Right lobe of liver (tissue), 6 donors: Measurements from ENCODE around the gene TMEM179. TPM values are rescaled to one million over a fixed set of nuclear protein-coding genes. Genes with fewer than 3 reads are reported as not detected.
A peak's percentile ranks its signal among the peaks of the same experiment; 100 is the strongest.

Experiments used
- ATAC-seq, 4 donors: fragments of 200-7000 bp; cut with Tn5 transposase; one replicate each; pipeline ENCODE4 v1.9.1; 2020; ENCODE audit warnings: mild to moderate bottlenecking in 4 of 4, moderate library complexity in 4 of 4
- DNase-seq, 3 donors: peaks; one replicate each; pipeline ENCODE4 v3.0.0-alpha.2; 2020
- H3K27ac ChIP-seq, 3 donors: fragments of 200-600 bp; one replicate each; pipeline ENCODE4 v1.8.0; 2022
- H3K27me3 ChIP-seq, 2 donors: fragments of 200-600 bp; one replicate each; pipeline ENCODE4 v1.8.0; 2022
- H3K36me3 ChIP-seq, 4 donors: fragments of 200-600 bp; sonication (generic) in 1 of 4; one replicate each; pipeline versions ENCODE4 v1.5.1 to v1.8.0; 2017 to 2022; ENCODE audit warnings: control low read depth in 1 of 4
- H3K4me1 ChIP-seq, 4 donors: fragments of 200-600 bp; sonication (generic) in 1 of 4; one replicate each; pipeline versions ENCODE4 v1.5.1 to v1.8.0; 2017 to 2022; ENCODE audit warnings: control low read depth in 1 of 4
- H3K4me3 ChIP-seq, 3 donors: fragments of 200-600 bp; one replicate each; pipeline ENCODE4 v1.8.0; 2022
- H3K9me3 ChIP-seq, 4 donors: fragments of 200-600 bp; sonication (generic) in 1 of 4; one replicate each; pipeline versions ENCODE4 v1.5.1 to v1.8.0; 2017 to 2022; ENCODE audit warnings: control low read depth in 1 of 4
- POLR2A ChIP-seq: fragments of 450-650 bp; IDR thresholded peaks from one replicate; pipeline ENCODE4 v1.6.1; 2017; ENCODE audit warnings: antibody characterized with exemption, mild to moderate bottlenecking
- WGBS: methylation state at CpG from one replicate; pipeline ENCODE4 v1.1.6; 2018; ENCODE audit warnings: low coverage, low lambda C conversion rate; ENCODE audit not compliant: insufficient coverage; ENCODE audit errors: missing lambda C conversion rate; 5-methylcytosine and 5-hydroxymethylcytosine counted together
- intact Hi-C, 2 donors: fragments of 100-400 bp; cut with DNase I; formaldehyde crosslinking; loops; one replicate each; pipeline versions ENCODE4 v1.11.2 to v1.14.1; 2022
- total RNA-seq, 6 experiments: library from RNA; depleted of rRNA in 2 of 6; stranded (reverse); fragments of >200 nt in 2 of 6; fragmentation: NEBNext Ultra II Directional in 3 of 6; extraction: Animal tissue kit (Norgen Biotek cat#: 25700) in 3 of 6; gene quantifications; one replicate each; pipeline versions ENCODE4 v1.1.0 to v1.2.4, GENCODE V29; 2016 to 2023
- TF ChIP-seq, protein P1 (sequence below), 4 donors: fragments of 200-600 bp in 3 of 4; fragments of 450-650 bp in 1 of 4; IDR thresholded peaks; one replicate each; pipeline versions ENCODE4 v1.5.1 to v1.8.0; 2016 to 2022; ENCODE audit warnings: antibody characterized with exemption in 4 of 4, mild to moderate bottlenecking in 2 of 4
- donor health status: DM: no; HTN: yes; CAD: no.
- donor health status: DM: no; HTN: no; CAD: no.
- donor health status: DM: no; HTN: no; CAD: no.
- donor health status: DM: no; HTN: yes; CAD: no.
- donor health status: DM: no; HTN: yes; CAD: no.

Gene TMEM179
- total RNA-seq, 6 experiments from 2014 or later, result 0.17 to 0.18 TPM; not detected in 4

DNA sequence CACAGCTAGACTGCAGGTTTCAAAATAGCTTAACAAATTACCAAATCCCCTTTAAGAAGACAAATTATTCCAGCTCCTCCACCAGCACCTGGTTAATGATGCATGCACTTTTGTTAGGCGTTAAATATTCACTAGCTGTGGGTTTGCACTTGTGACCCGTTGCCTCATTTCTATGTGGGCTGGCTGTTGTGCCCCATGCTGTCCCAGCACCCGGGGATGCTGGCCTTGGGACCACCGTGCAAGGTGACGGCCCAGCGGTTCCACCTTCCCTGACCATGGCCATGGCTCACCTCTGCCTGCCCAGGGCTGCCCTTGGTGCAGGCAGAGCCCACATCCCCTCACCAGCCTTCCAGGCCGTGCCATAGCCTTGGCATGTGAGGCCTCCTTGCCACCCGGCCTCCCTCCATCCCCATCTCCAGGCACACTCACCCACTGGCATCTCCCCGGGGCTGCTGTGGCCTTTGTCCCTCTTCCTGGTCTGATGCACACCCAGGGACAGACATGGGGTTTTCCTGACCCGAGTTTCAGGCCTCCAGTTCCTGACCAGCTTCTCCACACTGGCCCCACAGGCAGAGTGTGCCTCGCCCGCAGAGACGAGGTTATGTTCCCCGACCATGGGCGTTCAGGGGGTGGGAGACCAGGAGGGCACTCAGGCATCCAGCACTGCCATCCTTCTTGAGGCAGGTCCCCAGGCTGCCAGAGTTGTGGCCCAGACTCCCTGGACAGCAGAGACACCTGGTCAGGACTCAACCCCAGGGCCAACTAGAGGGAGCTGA, 45.4 kb downstream of the TMEM179 start:
- Histone ChIP-seq H3K9me3 (no peaks in the 10 kb centered on the region), H3K27me3 (no peaks in the 10 kb centered on the region), H3K4me1 (no peaks in the 10 kb centered on the region), H3K4me3 (no peak overlapping the region), H3K36me3 (no peaks in the 10 kb centered on the region), H3K27ac (no peak overlapping the region)
- intact Hi-C loops, result loop anchor here (5.0 kb wide), 2 partner anchors 422 to 487 kb away; partner anchors contain the start of gene KIF26A (in 1 of the 2)
- ATAC-seq, result no peak
- peak in 2 of 3 donors; percentile 12 to 40 for DNase-seq
- WGBS, result 54% methylated on average over 2 of the region's 15 CpGs
- TF ChIP-seq POLR2A, result no peak
- TF ChIP-seq, protein P1, sequence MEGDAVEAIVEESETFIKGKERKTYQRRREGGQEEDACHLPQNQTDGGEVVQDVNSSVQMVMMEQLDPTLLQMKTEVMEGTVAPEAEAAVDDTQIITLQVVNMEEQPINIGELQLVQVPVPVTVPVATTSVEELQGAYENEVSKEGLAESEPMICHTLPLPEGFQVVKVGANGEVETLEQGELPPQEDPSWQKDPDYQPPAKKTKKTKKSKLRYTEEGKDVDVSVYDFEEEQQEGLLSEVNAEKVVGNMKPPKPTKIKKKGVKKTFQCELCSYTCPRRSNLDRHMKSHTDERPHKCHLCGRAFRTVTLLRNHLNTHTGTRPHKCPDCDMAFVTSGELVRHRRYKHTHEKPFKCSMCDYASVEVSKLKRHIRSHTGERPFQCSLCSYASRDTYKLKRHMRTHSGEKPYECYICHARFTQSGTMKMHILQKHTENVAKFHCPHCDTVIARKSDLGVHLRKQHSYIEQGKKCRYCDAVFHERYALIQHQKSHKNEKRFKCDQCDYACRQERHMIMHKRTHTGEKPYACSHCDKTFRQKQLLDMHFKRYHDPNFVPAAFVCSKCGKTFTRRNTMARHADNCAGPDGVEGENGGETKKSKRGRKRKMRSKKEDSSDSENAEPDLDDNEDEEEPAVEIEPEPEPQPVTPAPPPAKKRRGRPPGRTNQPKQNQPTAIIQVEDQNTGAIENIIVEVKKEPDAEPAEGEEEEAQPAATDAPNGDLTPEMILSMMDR (IDR thresholded peaks at IDR 0.05), result no peak

DNA sequence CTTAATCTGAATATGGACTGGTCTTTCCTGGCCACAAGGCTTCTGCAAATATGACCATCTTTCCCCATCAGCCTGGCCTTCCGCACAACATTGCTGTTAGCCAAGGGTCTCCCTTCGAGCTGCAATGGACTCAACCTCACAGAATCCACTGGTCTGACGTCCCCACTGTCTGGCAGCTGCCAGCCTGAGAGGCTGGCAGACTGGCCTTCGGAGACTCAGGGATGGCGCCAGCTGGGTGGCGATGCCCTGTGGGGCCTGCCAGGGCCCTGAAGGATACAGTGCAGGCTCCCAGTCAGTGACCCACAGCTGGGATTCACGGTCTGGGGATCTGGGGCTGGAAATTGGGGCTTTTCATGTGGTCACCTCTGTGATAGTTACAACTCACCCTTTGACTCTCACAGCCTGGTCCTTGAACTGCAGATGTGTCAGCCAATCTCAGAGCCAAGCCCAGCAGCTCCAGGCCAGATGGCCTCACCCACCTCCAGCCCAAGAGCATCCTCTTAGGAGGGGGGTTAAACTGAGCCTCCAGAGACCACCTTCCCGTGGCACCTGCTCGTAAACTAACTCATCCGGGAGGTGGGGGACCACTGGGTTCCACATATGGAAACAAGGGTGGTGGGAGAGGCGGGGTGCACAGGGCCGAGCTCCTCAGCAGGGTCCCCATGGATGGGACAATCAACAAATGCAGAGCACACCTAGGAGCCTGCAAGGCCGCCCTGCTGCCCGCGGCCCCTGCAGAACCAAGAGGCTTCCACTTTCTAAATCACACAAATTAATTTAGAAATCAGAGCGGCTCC, 46.1 kb downstream of the TMEM179 start:
- Histone ChIP-seq H3K27ac (no peak overlapping the region), H3K4me3 (no peak overlapping the region), H3K27me3 (no peaks in the 10 kb centered on the region), H3K36me3 (no peaks in the 10 kb centered on the region), H3K9me3 (no peaks in the 10 kb centered on the region), H3K4me1 (no peaks in the 10 kb centered on the region)
- no peak for TF ChIP-seq POLR2A
- TF ChIP-seq, protein P1 (IDR thresholded peaks at IDR 0.05), result no peak
- intact Hi-C loops, result loop anchor here (5.0 kb wide), 2 partner anchors 421 to 486 kb away; partner anchors contain the start of gene KIF26A (in 1 of the 2)
- 87% methylated on average over 11 of the region's 16 CpGs for WGBS
- ATAC-seq (no peak), DNase-seq (peak in 2 of 3 donors; percentile 13 to 44)

DNA sequence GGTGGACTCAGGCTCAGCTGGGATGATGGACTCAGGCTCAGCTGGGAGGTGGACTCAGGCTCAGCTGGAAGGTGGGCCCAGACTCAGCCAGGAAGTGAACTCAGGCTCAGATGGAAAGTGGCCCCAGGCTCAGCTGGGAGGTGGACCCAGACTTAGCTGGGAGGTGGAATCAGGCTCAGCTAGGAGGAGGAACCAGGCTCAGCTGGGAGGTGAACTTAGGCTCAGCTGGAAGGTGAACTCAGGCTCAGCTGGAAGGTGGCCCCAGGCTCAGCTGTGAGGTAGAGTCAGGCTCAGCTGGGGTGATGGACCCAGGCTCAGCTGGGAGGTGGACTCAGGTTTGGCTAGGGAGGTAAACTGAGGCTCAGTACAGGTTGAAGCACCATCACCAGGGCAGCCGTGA, 46.8 kb downstream of the TMEM179 start:
- no peaks in the 10 kb centered on the region for H3K27me3 ChIP-seq

DNA sequence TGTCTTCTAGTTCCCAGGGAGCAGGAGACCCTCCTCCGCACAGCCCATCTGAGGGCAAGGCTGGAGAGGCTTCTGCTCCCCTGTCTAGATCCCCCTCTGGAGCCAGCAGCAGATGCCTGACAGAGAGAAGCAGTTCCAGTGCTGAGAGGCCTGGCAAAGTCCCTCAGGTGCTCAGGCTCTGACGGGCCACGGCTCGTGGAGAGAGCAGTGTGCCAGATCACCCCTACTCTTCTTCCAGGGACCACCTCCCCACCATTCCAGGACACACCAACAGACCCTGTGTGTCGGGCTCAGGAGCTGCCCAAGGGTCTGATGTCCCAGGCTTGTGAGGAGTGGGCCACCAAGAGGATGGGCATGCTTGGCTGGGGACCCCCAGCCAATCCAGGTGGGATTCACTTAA, 47.5 kb downstream of the TMEM179 start:
- ATAC-seq, result no peak
- WGBS, result 59% methylated on average over 3 of the region's 5 CpGs
- peak; percentile 3 to 30 (median 14) for DNase-seq
- Histone ChIP-seq H3K9me3 (no peaks in the 10 kb centered on the region), H3K27ac (no peak overlapping the region), H3K4me1 (no peaks in the 10 kb centered on the region), H3K36me3 (no peaks in the 10 kb centered on the region), H3K4me3 (no peak overlapping the region), H3K27me3 (no peaks in the 10 kb centered on the region)
- TF ChIP-seq POLR2A, result no peak
- TF ChIP-seq, protein P1 (IDR thresholded peaks at IDR 0.05), result no peak
- intact Hi-C loops, result loop anchor here (5.0 kb wide), 2 partner anchors 420 to 485 kb away; partner anchors contain the start of gene KIF26A (in 1 of the 2)

More for the DNA sequence above, 46.8 kb downstream of the TMEM179 start:
- ATAC-seq, result no peak
- WGBS, result no CpG with 5 or more reads among the region's 1 CpG
- no peaks in the 10 kb centered on the region for H3K36me3 ChIP-seq
- H3K27ac ChIP-seq, result no peak overlapping the region
- H3K9me3 ChIP-seq, result no peaks in the 10 kb centered on the region
- DNase-seq, result peak in 2 of 3 donors; percentile 7 to 28
- intact Hi-C loops, result loop anchor here (5.0 kb wide), 2 partner anchors 420 to 485 kb away; partner anchors contain the start of gene KIF26A (in 1 of the 2)
- TF ChIP-seq, protein P1 (IDR thresholded peaks at IDR 0.05), result no peak
- TF ChIP-seq POLR2A, result no peak
- H3K4me3 ChIP-seq, result no peak overlapping the region
- H3K4me1 ChIP-seq, result no peaks in the 10 kb centered on the region
